Naive thymus-derived CD4-positive, alpha-beta T cell (primary cell): ENCODE measurements around the gene MCC. TPM values are rescaled to one million over a fixed set of nuclear protein-coding genes. Genes with fewer than 3 reads are reported as not detected.

Experiments used
- ATAC-seq: fragments of 150-1000 bp; cut with Tn5 transposase; 2 replicates; pipeline ENCODE4 v1.10.0; 2021; ENCODE audit warnings: mild to moderate bottlenecking, moderate library complexity
- CTCF ChIA-PET: fragments of 350-600 bp; sonication (Branson Sonifier 250); formaldehyde crosslinking; loops from one replicate; lab custom pipeline; 2021; ENCODE audit warnings: antibody characterized with exemption; lab: Charles Lee
- POLR2A ChIA-PET: fragments of 350-600 bp; sonication (Branson Sonifier 250); formaldehyde crosslinking; loops from one replicate; lab custom pipeline; 2021; ENCODE audit warnings: antibody characterized with exemption, inconsistent platforms; lab: Charles Lee
- DNase-seq, 9 donors: peaks; one replicate each; pipeline versions ENCODE4 v3.0.0 to v3.0.0-alpha.2; 2020 to 2022; ENCODE audit warnings: mixed read lengths in 1 of 9
- H3K27ac ChIP-seq: one replicate; pipeline ENCODE4 v1.7.0; 2013; ENCODE audit warnings: mild to moderate bottlenecking, low read depth, low read length, moderate library complexity
- H3K27me3 ChIP-seq, 2 donors: one replicate each; pipeline ENCODE4 v1.7.0; 2013; ENCODE audit warnings: low read length in 2 of 2, mild to moderate bottlenecking in 2 of 2, moderate library complexity in 2 of 2; ENCODE audit not compliant: control insufficient read depth in 2 of 2, insufficient read depth in 2 of 2
- H3K36me3 ChIP-seq, 3 experiments: 1 replicate in 2 of 3; 2 replicates in 1 of 3; pipeline ENCODE4 v1.7.0; 2013; ENCODE audit warnings: low read length in 3 of 3, mild to moderate bottlenecking in 3 of 3, moderate library complexity in 1 of 3; ENCODE audit not compliant: insufficient read depth in 3 of 3, control insufficient read depth in 2 of 3
- H3K4me1 ChIP-seq, 2 donors: one replicate each; pipeline ENCODE4 v1.7.0; 2013; ENCODE audit warnings: low read length in 2 of 2, mild to moderate bottlenecking in 2 of 2, moderate library complexity in 1 of 2; ENCODE audit not compliant: control insufficient read depth in 2 of 2, insufficient read depth in 2 of 2
- H3K4me3 ChIP-seq: 2 replicates; pipeline ENCODE4 v1.7.0; 2013; ENCODE audit warnings: mild to moderate bottlenecking, low read length
- H3K9me3 ChIP-seq, 3 experiments: 1 replicate in 2 of 3; 2 replicates in 1 of 3; pipeline ENCODE4 v1.7.0; 2013; ENCODE audit warnings: low read length in 3 of 3; ENCODE audit not compliant: control insufficient read depth in 2 of 3
- H3K27ac Mint-ChIP-seq, 9 donors: one replicate each; pipeline ENCODE4 v1.8.0; 2020 to 2022; ENCODE audit warnings: mixed read lengths in 9 of 9, mild to moderate bottlenecking in 8 of 9, moderate library complexity in 5 of 9, inconsistent platforms in 2 of 9
- H3K27me3 Mint-ChIP-seq, 5 donors: one replicate each; pipeline ENCODE4 v1.8.0; 2021 to 2022; ENCODE audit warnings: mixed read lengths in 5 of 5, mild to moderate bottlenecking in 1 of 5
- H3K36me3 Mint-ChIP-seq, 5 donors: one replicate each; pipeline ENCODE4 v1.8.0; 2020 to 2022; ENCODE audit warnings: mixed read lengths in 5 of 5, mild to moderate bottlenecking in 3 of 5, inconsistent platforms in 1 of 5
- H3K4me1 Mint-ChIP-seq, 7 donors: one replicate each; pipeline ENCODE4 v1.8.0; 2020 to 2022; ENCODE audit warnings: mixed read lengths in 7 of 7, mild to moderate bottlenecking in 3 of 7, inconsistent platforms in 1 of 7
- H3K4me3 Mint-ChIP-seq, 10 donors: one replicate each; pipeline ENCODE4 v1.8.0; 2020 to 2022; ENCODE audit warnings: mild to moderate bottlenecking in 10 of 10, mixed read lengths in 10 of 10, moderate library complexity in 6 of 10, inconsistent platforms in 2 of 10
- H3K9me3 Mint-ChIP-seq, 11 donors: one replicate each; pipeline ENCODE4 v1.8.0; 2020 to 2022; ENCODE audit warnings: mixed read lengths in 11 of 11, mild to moderate bottlenecking in 4 of 11, inconsistent platforms in 1 of 11, moderate library complexity in 1 of 11
- intact Hi-C, 2 donors: fragments of 100-400 bp; cut with micrococcal nuclease; formaldehyde crosslinking; loops; one replicate each; pipeline ENCODE4 v1.15.1; 2023
- polyA plus RNA-seq, 2 donors: library from polyadenylated mRNA; unstranded; fragments of 300-500 nt; fragmentation: Illumina TruSeq; gene quantifications; one replicate each; pipeline ENCODE4 v1.2.3, GENCODE V29; 2021
- total RNA-seq, 6 experiments: library from RNA in 5 of 6; stranded (reverse) in 5 of 6; gene quantifications; 1 replicate in 5 of 6; 2 replicates in 1 of 6; pipeline ENCODE4 v1.2.3 and lab custom pipeline; 2021 to 2026

MCC gene
- total and polyA plus RNA-seq, 7 experiments from 2014 or later = 0.56 to 3.0 (median 0.89) TPM

- H3K4me1 ChIP-seq = peaks cover 7 to 21% of the 10 kb centered on the region in 2 donors
- ATAC-seq (peak; percentile 98), DNase-seq (peak; percentile 84 to 98 (median 97))
- H3K9me3 ChIP-seq = no peaks in the 10 kb centered on the region
- Mint-ChIP-seq H3K27me3 (no peaks in the 10 kb centered on the region), H3K4me3 (peak within 1 kb of the TSS; percentile 88 to 99 (median 98)), H3K27ac (peak within 1 kb of the TSS; percentile 89 to 98 (median 95)), H3K9me3 (no peaks in the 10 kb centered on the region), H3K36me3 (peaks cover 0 to 7% (median 0%) of the 10 kb centered on the region in 5 donors), H3K4me1 (peaks cover 35 to 54% (median 51%) of the 10 kb centered on the region in 7 donors)
- CTCF ChIA-PET = interaction anchor here (0.5 to 1.4 kb wide), 5 partner anchors 10 to 128 kb away, joined by 3 to 7 read pairs (median 3); no protein-coding TSS in a partner anchor
- peak within 1 kb of the TSS; percentile 75 for H3K4me3 ChIP-seq
- peak within 1 kb of the TSS; percentile 83 for H3K27ac ChIP-seq
- peaks cover 0 to 8% (median 0%) of the 10 kb centered on the region in 3 experiments for H3K36me3 ChIP-seq
- POLR2A ChIA-PET = interaction anchor here (0.6 to 2.5 kb wide), 29 partner anchors 8 to 1748 kb away, joined by 3 to 29 read pairs (median 6); partner anchors contain the start of genes REEP5, SRP19 and YTHDC2
- intact Hi-C loops = loop anchor here (1.0 to 5.0 kb wide), 13 partner anchors 12 to 1464 kb away; partner anchors contain the start of genes REEP5 (in 2 of the 2), SRP19 (in 2 of the 2), YTHDC2 (in 2 of the 2) and EPB41L4A (in 1 of the 2)
- no peaks in the 10 kb centered on the region for H3K27me3 ChIP-seq
Measured at GRCh38 chr5:112976432-112977309, 511.6 kb downstream of the MCC start, which contains the start of gene DCP2. DCP2 (plus strand) TSS chr5:112976798; CDS start chr5:112976934, 136 bp downstream.

- ChIA-PET CTCF (interaction anchor here (0.5 to 1.9 kb wide), 7 partner anchors 9 to 128 kb away, joined by 3 to 7 read pairs (median 3); no protein-coding TSS in a partner anchor), POLR2A (interaction anchor here (0.6 to 2.5 kb wide), 29 partner anchors 8 to 1747 kb away, joined by 3 to 29 read pairs (median 6); partner anchors contain the start of genes REEP5, SRP19 and YTHDC2)
- peaks cover 34 to 47% (median 44%) of the 10 kb centered on the region in 7 donors for H3K4me1 Mint-ChIP-seq
- H3K9me3 Mint-ChIP-seq = no peaks in the 10 kb centered on the region
- peak overlapping the region; percentile 83 for H3K27ac ChIP-seq
- peak overlapping the region; percentile 88 to 99 (median 98) for H3K4me3 Mint-ChIP-seq
- no peak for ATAC-seq
- H3K4me3 ChIP-seq = peak overlapping the region; percentile 75
- no peaks in the 10 kb centered on the region for H3K27me3 Mint-ChIP-seq
- intact Hi-C loops = loop anchor here (1.0 to 5.0 kb wide), 12 partner anchors 12 to 1464 kb away; partner anchors contain the start of genes REEP5 (in 2 of the 2), SRP19 (in 2 of the 2), YTHDC2 (in 2 of the 2) and EPB41L4A (in 1 of the 2)
- peaks cover 7 to 21% of the 10 kb centered on the region in 2 donors for H3K4me1 ChIP-seq
- DNase-seq = no peak
- no peaks in the 10 kb centered on the region for H3K27me3 ChIP-seq
- H3K36me3 ChIP-seq = peaks cover 0 to 8% (median 0%) of the 10 kb centered on the region in 3 experiments
- no peaks in the 10 kb centered on the region for H3K9me3 ChIP-seq
- peak overlapping the region; percentile 89 to 98 (median 95) for H3K27ac Mint-ChIP-seq
- peaks cover 0 to 7% (median 0%) of the 10 kb centered on the region in 5 donors for H3K36me3 Mint-ChIP-seq
Measured at GRCh38 chr5:112975721-112976431, 512.4 kb downstream of the MCC start.

GRCh38 chr5:112974901-112975300 is 513.4 kb downstream of the MCC start:
- peak overlapping the region in 3 of 9 donors; percentile 89 to 98 (median 97) for H3K27ac Mint-ChIP-seq
- H3K27me3 ChIP-seq = no peaks in the 10 kb centered on the region
- H3K36me3 Mint-ChIP-seq = peaks cover 0 to 7% (median 0%) of the 10 kb centered on the region in 5 donors
- peaks cover 0 to 8% (median 0%) of the 10 kb centered on the region in 3 experiments for H3K36me3 ChIP-seq
- peaks cover 7 to 21% of the 10 kb centered on the region in 2 donors for H3K4me1 ChIP-seq
- ATAC-seq (no peak), DNase-seq (no peak)
- intact Hi-C loops = loop anchor here (5.0 kb wide), 5 partner anchors 98 to 1463 kb away; partner anchors contain the start of genes EPB41L4A (in 1 of the 2), NREP (in 1 of the 2), STARD4 (in 1 of the 2) and YTHDC2 (in 1 of the 2)
- no peaks in the 10 kb centered on the region for H3K27me3 Mint-ChIP-seq
- POLR2A ChIA-PET = interaction anchor here (1.3 to 2.5 kb wide), 5 partner anchors 11 to 55 kb away, joined by 3 to 29 read pairs (median 6); partner anchors contain the start of gene REEP5
- peaks cover 27 to 37% (median 34%) of the 10 kb centered on the region in 7 donors for H3K4me1 Mint-ChIP-seq
- no peaks in the 10 kb centered on the region for H3K9me3 ChIP-seq
- H3K4me3 Mint-ChIP-seq = peak overlapping the region in 1 of 10 donors; percentile 94
- H3K4me3 ChIP-seq = no peak overlapping the region
- CTCF ChIA-PET = interaction anchor here (0.6 to 1.9 kb wide), 3 partner anchors 10 to 810 kb away, joined by 3 to 5 read pairs (median 5); no protein-coding TSS in a partner anchor
- no peaks in the 10 kb centered on the region for H3K9me3 Mint-ChIP-seq
- no peak overlapping the region for H3K27ac ChIP-seq

DNA sequence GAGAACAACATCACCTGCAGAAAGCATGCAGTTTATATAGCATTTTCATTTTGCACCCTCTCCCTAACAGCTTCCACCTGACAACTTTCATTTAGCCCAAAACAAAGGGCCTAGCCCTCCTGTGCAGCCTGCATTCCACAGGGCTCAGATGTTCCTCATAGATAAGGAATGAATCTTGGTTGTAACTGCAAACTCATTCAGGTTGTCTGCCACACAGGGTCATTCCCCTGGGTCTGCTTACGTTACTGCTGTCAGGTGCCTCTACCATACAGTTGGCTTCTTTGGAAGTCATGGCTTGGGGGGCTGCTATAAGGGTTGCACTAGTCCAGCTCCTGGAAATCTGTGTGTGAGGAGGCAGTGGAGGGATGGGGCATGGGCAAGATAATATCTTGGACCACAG is 514.3 kb downstream of the MCC start:
- peaks cover 7 to 17% of the 10 kb centered on the region in 2 donors for H3K4me1 ChIP-seq
- intact Hi-C loops = no loop called here
- no peak for DNase-seq
- Mint-ChIP-seq H3K36me3 (peaks cover 0 to 7% (median 0%) of the 10 kb centered on the region in 5 donors), H3K4me3 (no peak overlapping the region), H3K9me3 (no peaks in the 10 kb centered on the region), H3K27me3 (no peaks in the 10 kb centered on the region), H3K4me1 (peaks cover 19 to 29% (median 27%) of the 10 kb centered on the region in 7 donors), H3K27ac (no peak overlapping the region)
- no peak for ATAC-seq
- CTCF ChIA-PET = interaction anchor here (1.9 kb wide), 1 partner anchor 9 kb away, joined by 5 read pairs; no protein-coding TSS in a partner anchor
- POLR2A ChIA-PET = interaction anchor here (1.4 kb wide), 1 partner anchor 42 kb away, joined by 3 read pairs; no protein-coding TSS in a partner anchor
- no peaks in the 10 kb centered on the region for H3K9me3 ChIP-seq
- H3K36me3 ChIP-seq = peaks cover 0 to 8% (median 0%) of the 10 kb centered on the region in 3 experiments
- H3K4me3 ChIP-seq = no peak overlapping the region
- H3K27me3 ChIP-seq = no peaks in the 10 kb centered on the region
- H3K27ac ChIP-seq = no peak overlapping the region

DNA sequence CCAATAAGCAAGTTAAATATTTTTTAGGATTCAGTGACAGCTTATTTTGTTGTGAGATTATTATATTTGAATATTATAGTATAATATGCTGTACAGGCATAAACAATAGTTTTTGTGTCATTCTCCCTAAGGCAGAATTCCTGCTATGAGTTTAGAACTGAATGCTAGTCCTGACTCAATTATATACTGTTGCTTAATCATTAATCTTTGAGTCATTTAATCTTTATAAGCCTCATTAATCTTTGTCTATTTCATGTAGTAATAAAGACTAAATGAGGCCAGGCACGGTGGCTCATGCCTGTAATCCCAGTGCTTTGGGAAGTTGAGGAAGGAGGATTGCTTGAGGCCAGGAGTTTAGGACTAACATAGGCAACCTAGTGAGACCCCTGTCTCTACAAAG is 515.2 kb downstream of the MCC start:
- CTCF ChIA-PET = no interaction called here
- DNase-seq = no peak
- Histone ChIP-seq H3K4me3 (no peak overlapping the region), H3K27me3 (no peaks in the 10 kb centered on the region), H3K4me1 (peaks cover 0 to 8% of the 10 kb centered on the region in 2 donors), H3K36me3 (peaks cover 0 to 8% (median 0%) of the 10 kb centered on the region in 3 experiments), H3K9me3 (no peaks in the 10 kb centered on the region), H3K27ac (no peak overlapping the region)
- Mint-ChIP-seq H3K27ac (no peak overlapping the region), H3K9me3 (no peaks in the 10 kb centered on the region), H3K27me3 (no peaks in the 10 kb centered on the region), H3K4me1 (peaks cover 11 to 22% (median 18%) of the 10 kb centered on the region in 7 donors), H3K36me3 (peaks cover 0 to 3% (median 0%) of the 10 kb centered on the region in 5 donors), H3K4me3 (no peak overlapping the region)
- ATAC-seq = no peak
- POLR2A ChIA-PET = no interaction called here
- intact Hi-C loops = no loop called here
